BE2C (cell line): ENCODE measurements around the gene TRIM42.
A peak's percentile ranks its signal among the peaks of the same experiment; 100 is the strongest.

Source experiments
- DNase-seq: peaks from one replicate; pipeline ENCODE4 v3.0.0-alpha.2; 2020
- H3K27me3 ChIP-seq: fragments of 250-450 bp; sonication (Bioruptor Pico); 2 replicates; pipeline ENCODE4 v1.5.1; 2020; ENCODE audit warnings: mild to moderate bottlenecking
- H3K36me3 ChIP-seq: fragments of 250-450 bp; sonication (Bioruptor Pico); 2 replicates; pipeline ENCODE4 v1.5.1; 2020; ENCODE audit warnings: mild to moderate bottlenecking
- H3K4me1 ChIP-seq: fragments of 250-450 bp; sonication (Bioruptor Pico); 2 replicates; pipeline ENCODE4 v1.5.1; 2020
- H3K4me3 ChIP-seq: 2 replicates; pipeline ENCODE4 v1.5.1; 2011; ENCODE audit warnings: low read depth, low read length
- H3K9me3 ChIP-seq: fragments of 250-450 bp; sonication (Bioruptor Pico); 2 replicates; pipeline ENCODE4 v1.5.1; 2020
- TF ChIP-seq, protein P1 (sequence below): IDR thresholded peaks from 2 replicates; pipeline ENCODE4 v1.5.1; 2012; ENCODE audit warnings: mild to moderate bottlenecking, low read depth, low read length

The TRIM42 gene

GRCh38 chr3:140736863-140737460 is 59.1 kb downstream of the TRIM42 start:
- peak; percentile 54 for DNase-seq
- TF ChIP-seq, protein P1, sequence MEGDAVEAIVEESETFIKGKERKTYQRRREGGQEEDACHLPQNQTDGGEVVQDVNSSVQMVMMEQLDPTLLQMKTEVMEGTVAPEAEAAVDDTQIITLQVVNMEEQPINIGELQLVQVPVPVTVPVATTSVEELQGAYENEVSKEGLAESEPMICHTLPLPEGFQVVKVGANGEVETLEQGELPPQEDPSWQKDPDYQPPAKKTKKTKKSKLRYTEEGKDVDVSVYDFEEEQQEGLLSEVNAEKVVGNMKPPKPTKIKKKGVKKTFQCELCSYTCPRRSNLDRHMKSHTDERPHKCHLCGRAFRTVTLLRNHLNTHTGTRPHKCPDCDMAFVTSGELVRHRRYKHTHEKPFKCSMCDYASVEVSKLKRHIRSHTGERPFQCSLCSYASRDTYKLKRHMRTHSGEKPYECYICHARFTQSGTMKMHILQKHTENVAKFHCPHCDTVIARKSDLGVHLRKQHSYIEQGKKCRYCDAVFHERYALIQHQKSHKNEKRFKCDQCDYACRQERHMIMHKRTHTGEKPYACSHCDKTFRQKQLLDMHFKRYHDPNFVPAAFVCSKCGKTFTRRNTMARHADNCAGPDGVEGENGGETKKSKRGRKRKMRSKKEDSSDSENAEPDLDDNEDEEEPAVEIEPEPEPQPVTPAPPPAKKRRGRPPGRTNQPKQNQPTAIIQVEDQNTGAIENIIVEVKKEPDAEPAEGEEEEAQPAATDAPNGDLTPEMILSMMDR = peak; percentile 65
- H3K9me3 ChIP-seq = no peaks in the 10 kb centered on the region
- H3K27me3 ChIP-seq = peaks cover 22% of the 10 kb centered on the region
- no peaks in the 10 kb centered on the region for H3K36me3 ChIP-seq
- H3K4me3 ChIP-seq = no peak overlapping the region
- no peaks in the 10 kb centered on the region for H3K4me1 ChIP-seq

DNA sequence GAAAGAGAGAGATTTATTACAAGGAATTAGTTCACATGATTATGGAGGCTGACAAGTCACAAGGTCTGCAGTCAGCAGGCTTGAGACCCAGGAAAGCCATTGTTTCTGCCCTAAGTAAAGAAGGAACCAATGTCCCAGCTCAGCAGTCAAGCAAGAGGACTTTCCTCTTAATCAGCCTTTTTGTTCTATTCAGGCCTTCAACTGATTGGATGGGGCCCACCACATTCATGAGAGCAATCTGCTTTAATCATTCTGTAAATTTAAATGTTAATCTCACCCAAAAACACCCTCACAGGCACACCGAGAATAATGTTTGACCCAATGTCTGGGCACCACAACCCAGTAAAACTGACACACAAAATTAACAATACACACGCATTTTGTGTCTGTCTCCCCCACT is 64.3 kb downstream of the TRIM42 start:
- H3K4me3 ChIP-seq = no peak overlapping the region
- H3K27me3 ChIP-seq = peaks cover 8% of the 10 kb centered on the region
- H3K36me3 ChIP-seq = no peaks in the 10 kb centered on the region
- no peak for DNase-seq
- H3K4me1 ChIP-seq = no peaks in the 10 kb centered on the region
- H3K9me3 ChIP-seq = no peaks in the 10 kb centered on the region
- TF ChIP-seq, protein P1 = no peak

- Histone ChIP-seq H3K9me3 (no peaks in the 10 kb centered on the region), H3K4me3 (no peak overlapping the region), H3K27me3 (peaks cover 18% of the 10 kb centered on the region), H3K4me1 (no peaks in the 10 kb centered on the region), H3K36me3 (no peaks in the 10 kb centered on the region)
- TF ChIP-seq, protein P1 = no peak
- no peak for DNase-seq
Measured at GRCh38 chr3:140748171-140748570, 70.3 kb downstream of the TRIM42 start.

- Histone ChIP-seq H3K9me3 (no peaks in the 10 kb centered on the region), H3K4me3 (no peak overlapping the region), H3K27me3 (peaks cover 18% of the 10 kb centered on the region), H3K36me3 (no peaks in the 10 kb centered on the region), H3K4me1 (no peaks in the 10 kb centered on the region)
- TF ChIP-seq, protein P1 = no peak
- no peak for DNase-seq
Measured at GRCh38 chr3:140748903-140749302, 71.0 kb downstream of the TRIM42 start.
